GM18873 (cell line): ENCODE measurements around the gene CD37.
"Not testable (repeated sequence)": the region's sequence is repeated elsewhere in the genome, so short reads cannot be mapped to it uniquely, and the experiment has no call there.

ENCODE experiments used
- ATAC-seq: cut with Tn5 transposase; IDR thresholded peaks from one replicate; pipeline ENCODE4 v1.9.1; 2021; ENCODE audit warnings: mild to moderate bottlenecking, moderate library complexity, moderate number of reproducible peaks; ENCODE audit not compliant: unreplicated experiment, low FRiP score

Gene CD37

GRCh38 chr19:49373174-49373573 lies 38.0 kb downstream of the CD37 start:
- ATAC-seq, result not testable (repeated sequence)

- ATAC-seq, result no peak
These were observed 39.6 kb downstream of the CD37 start for GRCh38 chr19:49374665-49375434.

- ATAC-seq, result no peak
These were observed 43.3 kb downstream of the CD37 start for GRCh38 chr19:49378512-49378911.

- no peak for ATAC-seq
These were observed 45.2 kb downstream of the CD37 start for GRCh38 chr19:49380391-49380790.

GRCh38 chr19:49382639-49383038 lies 47.4 kb downstream of the CD37 start:
- no peak for ATAC-seq

- ATAC-seq, result no peak
These were observed 48.4 kb downstream of the CD37 start for GRCh38 chr19:49383599-49383998.

- no peak for ATAC-seq
These were observed 52.7 kb downstream of the CD37 start, which contains the start of gene KASH5 for GRCh38 chr19:49387936-49388372. Gene KASH5, plus strand, starts transcription at chr19:49388249. Its CDS starts 2,635 bp downstream, at chr19:49390884.

GRCh38 chr19:49389406-49389805 lies 54.2 kb downstream of the CD37 start:
- ATAC-seq, result no peak
